NT2/D1 (cell line): ENCODE data around the gene WDR35.

Experiments used
- DNase-seq: peaks from one replicate; pipeline ENCODE4 v3.0.0-alpha.2; 2011; ENCODE audit warnings: low read depth, low spot score
- H3K27me3 ChIP-seq: 2 replicates; pipeline ENCODE4 v1.6.0; 2011; ENCODE audit warnings: mild to moderate bottlenecking; ENCODE audit not compliant: insufficient read length, insufficient read depth
- H3K36me3 ChIP-seq: 2 replicates; pipeline ENCODE4 v1.6.1; 2011; ENCODE audit warnings: mild to moderate bottlenecking, low read length, mixed read lengths; ENCODE audit not compliant: insufficient read depth, insufficient read length
- H3K4me1 ChIP-seq: 2 replicates; pipeline ENCODE4 v1.5.1; 2011; ENCODE audit not compliant: insufficient read depth, insufficient read length
- H3K4me3 ChIP-seq: 2 replicates; pipeline ENCODE4 v1.5.1; 2011; ENCODE audit warnings: low read depth; ENCODE audit not compliant: insufficient read length
- H3K9ac ChIP-seq: 2 replicates; pipeline ENCODE4 v1.6.0; 2011; ENCODE audit warnings: low read depth; ENCODE audit not compliant: insufficient read length
- H3K9me3 ChIP-seq: 2 replicates; pipeline ENCODE4 v1.5.1; 2011; ENCODE audit warnings: mild to moderate bottlenecking, low read length; ENCODE audit not compliant: insufficient read depth
- SUZ12 ChIP-seq: IDR thresholded peaks from 2 replicates; pipeline ENCODE4 v1.6.1; 2011; ENCODE audit not compliant: insufficient read length, insufficient read depth; ENCODE audit errors: extremely low read depth
- YY1 ChIP-seq: IDR thresholded peaks from 2 replicates; pipeline ENCODE4 v1.6.1; 2011; ENCODE audit not compliant: insufficient read length, insufficient read depth
- ZNF274 ChIP-seq: IDR thresholded peaks from 2 replicates; pipeline ENCODE4 v1.6.1; 2011; ENCODE audit warnings: mild to moderate bottlenecking, low read depth, low read length

The WDR35 gene

GRCh38 chr2:20027705-20028434, 38.0 kb upstream of the WDR35 start:
- H3K36me3 ChIP-seq, result peaks cover 31% of the 10 kb centered on the region
- H3K4me3 ChIP-seq, result no peak overlapping the region
- H3K27me3 ChIP-seq, result no peaks in the 10 kb centered on the region
- no peaks in the 10 kb centered on the region for H3K4me1 ChIP-seq
- DNase-seq, result no peak
- H3K9ac ChIP-seq, result no peak overlapping the region
- peaks cover under 1% of the 10 kb centered on the region; the same call in 1 of the 2 replicates for H3K9me3 ChIP-seq
- TF ChIP-seq YY1 (no peak), ZNF274 (no peak), SUZ12 (no peak)

GRCh38 chr2:20027260-20027677, 37.4 kb upstream of the WDR35 start:
- H3K27me3 ChIP-seq, result no peaks in the 10 kb centered on the region
- H3K9ac ChIP-seq, result no peak overlapping the region
- no peak for TF ChIP-seq SUZ12
- no peak for TF ChIP-seq ZNF274
- TF ChIP-seq YY1, result no peak
- DNase-seq, result no peak
- no peaks in the 10 kb centered on the region for H3K4me1 ChIP-seq
- peaks cover 7% of the 10 kb centered on the region; the same call in 1 of the 2 replicates for H3K9me3 ChIP-seq
- H3K36me3 ChIP-seq, result peaks cover 26% of the 10 kb centered on the region
- H3K4me3 ChIP-seq, result no peak overlapping the region

GRCh38 chr2:20025065-20025786, 35.3 kb upstream of the WDR35 start:
- H3K9me3 ChIP-seq, result peaks cover 24% of the 10 kb centered on the region; the same call in 1 of the 2 replicates
- TF ChIP-seq ZNF274 (no peak), SUZ12 (no peak)
- H3K27me3 ChIP-seq, result no peaks in the 10 kb centered on the region
- DNase-seq, result no peak
- no peak overlapping the region for H3K9ac ChIP-seq
- H3K36me3 ChIP-seq, result peaks cover 8% of the 10 kb centered on the region
- H3K4me3 ChIP-seq, result no peak overlapping the region
- H3K4me1 ChIP-seq, result no peaks in the 10 kb centered on the region

- H3K27me3 ChIP-seq, result no peaks in the 10 kb centered on the region
- H3K9me3 ChIP-seq, result peaks cover 24% of the 10 kb centered on the region; the same call in 1 of the 2 replicates
- TF ChIP-seq YY1, result no peak
- no peak for TF ChIP-seq SUZ12
- no peak for TF ChIP-seq ZNF274
- peaks cover 3% of the 10 kb centered on the region for H3K36me3 ChIP-seq
- no peak for DNase-seq
- no peaks in the 10 kb centered on the region for H3K4me1 ChIP-seq
- no peak overlapping the region for H3K9ac ChIP-seq
- H3K4me3 ChIP-seq, result no peak overlapping the region
Measured at GRCh38 chr2:20023688-20024087, 33.8 kb upstream of the WDR35 start.

GRCh38 chr2:20021405-20022009, 31.6 kb upstream of the WDR35 start:
- no peaks in the 10 kb centered on the region for H3K36me3 ChIP-seq
- no peaks in the 10 kb centered on the region for H3K4me1 ChIP-seq
- no peaks in the 10 kb centered on the region for H3K27me3 ChIP-seq
- DNase-seq, result no peak
- peaks cover 24% of the 10 kb centered on the region; the same call in 1 of the 2 replicates for H3K9me3 ChIP-seq
- TF ChIP-seq SUZ12 (no peak), ZNF274 (no peak), YY1 (no peak)
- H3K4me3 ChIP-seq, result no peak overlapping the region
- H3K9ac ChIP-seq, result no peak overlapping the region

GRCh38 chr2:20019747-20020146, 29.8 kb upstream of the WDR35 start:
- peaks cover 26% of the 10 kb centered on the region; the same call in 1 of the 2 replicates for H3K9me3 ChIP-seq
- H3K4me3 ChIP-seq, result no peak overlapping the region
- no peaks in the 10 kb centered on the region for H3K36me3 ChIP-seq
- DNase-seq, result no peak
- H3K27me3 ChIP-seq, result no peaks in the 10 kb centered on the region
- no peak for TF ChIP-seq SUZ12
- TF ChIP-seq YY1, result no peak
- TF ChIP-seq ZNF274, result no peak
- H3K4me1 ChIP-seq, result no peaks in the 10 kb centered on the region
- H3K9ac ChIP-seq, result no peak overlapping the region

GRCh38 chr2:20018601-20019152, 28.8 kb upstream of the WDR35 start:
- Histone ChIP-seq H3K9ac (no peak overlapping the region), H3K4me1 (no peaks in the 10 kb centered on the region), H3K36me3 (no peaks in the 10 kb centered on the region), H3K27me3 (peaks cover 6% of the 10 kb centered on the region), H3K9me3 (peaks cover 32% of the 10 kb centered on the region; the same call in 1 of the 2 replicates), H3K4me3 (no peak overlapping the region)
- no peak for TF ChIP-seq SUZ12
- no peak for TF ChIP-seq ZNF274
- TF ChIP-seq YY1, result no peak
- no peak for DNase-seq
